ENCODE data around the gene CENPM. TPM values are rescaled to one million over a fixed set of nuclear protein-coding genes. Genes with fewer than 3 reads are reported as not detected.

Gene CENPM
- total and polyA plus RNA-seq, 4 donors: 0.58 to 2.6 (median 0.84) TPM; not detected in 1

DNA sequence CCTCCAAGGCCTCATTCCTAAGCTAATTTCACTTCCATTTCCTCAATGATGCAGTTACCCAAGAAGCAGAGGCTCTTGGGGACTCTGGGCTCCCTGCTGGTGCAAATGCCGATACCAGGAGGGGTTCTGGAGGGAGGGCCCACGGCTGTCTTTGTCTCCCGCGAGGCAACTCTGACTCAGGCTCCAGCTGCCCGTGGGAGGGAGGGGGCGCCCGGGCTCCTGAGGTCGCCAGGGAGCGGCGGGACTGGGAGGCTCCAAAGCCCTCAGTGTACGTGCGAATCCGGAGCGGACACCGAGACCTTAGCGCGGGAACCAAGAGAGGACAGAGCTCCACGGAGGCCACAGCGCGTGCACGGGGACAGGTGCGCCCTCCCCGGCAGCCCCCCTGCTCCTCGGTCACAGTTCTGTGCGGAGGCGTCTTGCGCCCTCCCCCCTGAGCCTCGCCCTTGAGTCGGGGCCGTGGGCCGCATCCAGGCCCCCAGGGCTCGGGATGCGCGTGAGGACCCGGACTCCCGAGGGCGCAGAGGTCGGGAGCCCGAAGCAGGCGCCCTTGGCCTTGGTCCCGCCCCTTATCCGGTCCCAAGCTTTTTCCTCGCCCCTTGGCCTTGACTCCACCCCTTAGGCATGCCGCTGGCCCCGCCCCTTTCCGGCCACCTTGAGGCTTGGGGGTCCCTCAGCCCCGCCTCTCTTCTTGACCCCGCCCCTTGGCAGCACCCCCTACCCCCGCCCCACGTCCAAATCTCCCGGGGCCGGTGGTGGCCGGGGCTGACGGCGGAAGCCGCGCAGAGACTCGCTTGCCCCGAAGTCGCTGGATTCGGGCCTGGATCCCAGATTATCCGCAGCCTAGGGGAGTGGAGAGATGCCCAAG, 27.4 kb downstream of the CENPM start:
- no peaks in the 10 kb centered on the region for H3K4me1 ChIP-seq (ENCODE audit: control insufficient read depth in 1 of 2, insufficient read depth in 2 of 2, low read length in 2 of 2)
- DNase-seq: peak; percentile 72 to 87
- WGBS, 2 donors: 1 to 2% methylated on average over 47 to 62 of the region's 62 CpGs
- no peaks in the 10 kb centered on the region for H3K9me3 ChIP-seq (ENCODE audit: control insufficient read depth, low read length)
- intact Hi-C loops (cut with DNase I): no loop called here
- peaks cover 0 to 1% of the 10 kb centered on the region in 2 donors for H3K27me3 ChIP-seq (ENCODE audit: control insufficient read depth in 1 of 2, insufficient read depth in 2 of 2, low read length in 1 of 2)
- H3K4me3 ChIP-seq (ENCODE audit: low read length in 2 of 2): peak overlapping the region in 1 of 2 donors; percentile 50
- ATAC-seq (ENCODE audit: low FRiP score): peak; percentile 57
- no peak overlapping the region for H3K27ac ChIP-seq (ENCODE audit: low read depth in 1 of 2, low read length in 2 of 2)
- no peaks in the 10 kb centered on the region for H3K36me3 ChIP-seq (ENCODE audit: control insufficient read depth in 1 of 2, insufficient read depth in 2 of 2, low read length in 1 of 2)

DNA sequence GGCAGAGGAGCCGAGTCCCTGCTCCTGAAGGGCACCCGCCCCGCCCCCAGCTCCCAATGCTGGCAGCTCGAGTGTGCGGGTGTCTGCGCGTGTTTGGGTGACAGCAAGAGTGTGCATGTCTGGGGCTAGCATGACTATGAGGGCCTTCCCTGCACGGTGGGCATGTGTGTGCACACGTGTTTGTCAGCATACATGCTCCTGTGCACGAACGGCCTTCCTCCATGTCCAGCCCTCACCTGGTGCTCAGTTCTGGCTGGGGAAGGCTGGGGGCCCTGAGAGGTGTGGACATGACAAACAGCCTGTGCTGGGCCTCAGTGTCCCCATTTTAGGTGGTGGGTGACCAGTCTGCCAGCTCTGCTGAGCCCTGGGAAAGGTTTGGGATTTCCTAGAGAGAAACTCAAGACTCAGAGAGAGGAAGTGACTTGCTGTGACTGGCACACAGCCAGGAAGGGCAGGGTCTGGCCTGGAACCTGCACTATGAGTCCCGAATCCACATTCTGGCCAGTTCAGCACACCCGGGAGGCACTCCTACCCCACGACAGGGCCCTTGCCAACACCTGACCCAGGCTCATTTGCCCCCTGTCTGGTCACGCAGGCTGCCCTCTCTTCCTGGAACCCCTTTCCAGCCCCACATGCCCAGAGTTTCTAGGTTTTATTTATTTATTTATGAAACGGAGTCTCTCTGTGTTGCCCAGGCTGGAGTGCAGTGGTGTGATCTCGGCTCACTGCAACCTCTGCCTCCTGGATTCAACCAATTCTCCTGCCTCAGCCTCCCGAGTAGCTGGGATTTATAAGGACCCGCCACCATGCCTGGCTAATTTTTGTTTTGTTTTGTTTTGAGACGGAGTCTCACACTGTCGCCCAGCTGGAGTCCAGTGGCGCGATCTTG, 28.8 kb downstream of the CENPM start:
- Histone ChIP-seq H3K9me3 (ENCODE audit: control insufficient read depth, low read length) (no peaks in the 10 kb centered on the region), H3K27ac (ENCODE audit: low read depth in 1 of 2, low read length in 2 of 2) (no peak overlapping the region), H3K36me3 (ENCODE audit: control insufficient read depth in 1 of 2, insufficient read depth in 2 of 2, low read length in 1 of 2) (no peaks in the 10 kb centered on the region), H3K27me3 (ENCODE audit: control insufficient read depth in 1 of 2, insufficient read depth in 2 of 2, low read length in 1 of 2) (peaks cover 0 to 1% of the 10 kb centered on the region in 2 donors), H3K4me1 (ENCODE audit: control insufficient read depth in 1 of 2, insufficient read depth in 2 of 2, low read length in 2 of 2) (no peaks in the 10 kb centered on the region), H3K4me3 (ENCODE audit: low read length in 2 of 2) (no peak overlapping the region)
- DNase-seq (peak; percentile 86), ATAC-seq (ENCODE audit: low FRiP score) (no peak)
- 44 to 46% methylated on average over 23 of the region's 23 CpGs for WGBS, 2 donors
- intact Hi-C loops (cut with DNase I): no loop called here

DNA sequence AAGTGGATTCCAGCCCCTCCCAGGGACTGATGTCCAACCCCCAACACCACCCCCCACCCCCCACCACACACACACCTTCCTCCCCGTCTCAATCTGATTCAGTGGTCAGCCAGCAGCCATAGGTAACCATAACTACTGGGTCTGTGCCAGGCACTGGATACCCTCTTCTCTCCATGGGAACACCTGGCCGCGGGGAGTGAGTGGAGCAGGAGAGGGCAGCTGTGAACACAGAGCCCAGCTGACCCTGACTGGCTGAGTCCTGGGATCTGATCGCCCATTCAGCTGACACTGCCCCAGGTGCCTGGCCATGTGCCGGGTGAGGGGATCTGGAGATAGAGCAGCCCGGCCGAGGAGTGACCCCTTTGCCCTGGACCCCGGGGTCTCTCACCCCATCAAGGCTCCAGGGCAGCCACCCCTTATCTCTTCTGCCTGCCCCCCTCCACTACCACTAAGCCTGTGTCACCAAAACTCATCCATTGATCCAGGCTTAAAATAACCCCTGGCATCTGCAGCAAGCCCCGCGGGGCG, 29.5 kb downstream of the CENPM start:
- Histone ChIP-seq H3K36me3 (ENCODE audit: control insufficient read depth in 1 of 2, insufficient read depth in 2 of 2, low read length in 1 of 2) (no peaks in the 10 kb centered on the region), H3K27ac (ENCODE audit: low read depth in 1 of 2, low read length in 2 of 2) (no peak overlapping the region), H3K9me3 (ENCODE audit: control insufficient read depth, low read length) (no peaks in the 10 kb centered on the region), H3K27me3 (ENCODE audit: control insufficient read depth in 1 of 2, insufficient read depth in 2 of 2, low read length in 1 of 2) (peaks cover 0 to 1% of the 10 kb centered on the region in 2 donors), H3K4me3 (ENCODE audit: low read length in 2 of 2) (no peak overlapping the region), H3K4me1 (ENCODE audit: control insufficient read depth in 1 of 2, insufficient read depth in 2 of 2, low read length in 2 of 2) (no peaks in the 10 kb centered on the region)
- intact Hi-C loops (cut with DNase I): no loop called here
- DNase-seq: no peak
- WGBS, 2 donors: 63% methylated on average over 11 of the region's 11 CpGs
- ATAC-seq (ENCODE audit: low FRiP score): no peak

DNA sequence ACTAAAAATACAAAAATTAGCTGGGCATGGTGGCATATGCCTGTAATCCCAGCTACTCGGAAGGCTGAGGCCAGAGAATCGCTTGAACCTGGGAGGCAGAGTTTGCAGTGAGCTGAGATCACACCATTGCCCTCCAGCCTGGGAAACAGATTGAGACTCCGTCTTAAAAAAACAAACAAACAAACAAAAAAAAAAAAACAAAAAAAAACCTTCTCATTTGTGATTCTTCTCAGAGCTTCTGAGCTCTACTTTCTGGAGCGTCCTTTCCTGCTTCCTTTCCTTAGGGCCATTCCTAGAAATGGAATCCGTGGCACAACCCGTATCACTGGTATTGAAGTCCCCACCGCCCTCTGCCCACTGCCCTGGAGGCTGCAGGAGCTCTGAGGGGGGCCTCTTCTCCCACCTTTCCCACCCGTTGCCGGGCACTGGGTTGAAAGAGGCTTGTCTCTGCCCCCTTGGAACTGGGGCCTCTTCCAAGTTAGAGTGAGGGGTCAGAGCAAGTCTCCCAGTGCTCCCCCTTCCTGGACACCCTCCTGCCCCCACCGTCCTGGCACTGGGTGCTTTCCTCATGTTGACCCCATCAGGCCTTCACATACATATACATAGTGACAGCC, 30.1 kb downstream of the CENPM start:
- DNase-seq (no peak), ATAC-seq (ENCODE audit: low FRiP score) (no peak)
- Histone ChIP-seq H3K9me3 (ENCODE audit: control insufficient read depth, low read length) (no peaks in the 10 kb centered on the region), H3K27ac (ENCODE audit: low read depth in 1 of 2, low read length in 2 of 2) (no peak overlapping the region), H3K27me3 (ENCODE audit: control insufficient read depth in 1 of 2, insufficient read depth in 2 of 2, low read length in 1 of 2) (peaks cover 0 to 1% of the 10 kb centered on the region in 2 donors), H3K4me3 (ENCODE audit: low read length in 2 of 2) (no peak overlapping the region), H3K36me3 (ENCODE audit: control insufficient read depth in 1 of 2, insufficient read depth in 2 of 2, low read length in 1 of 2) (no peaks in the 10 kb centered on the region), H3K4me1 (ENCODE audit: control insufficient read depth in 1 of 2, insufficient read depth in 2 of 2, low read length in 2 of 2) (no peaks in the 10 kb centered on the region)
- 69% methylated on average over 10 of the region's 10 CpGs for WGBS, 2 donors
- intact Hi-C loops (cut with DNase I): no loop called here

DNA sequence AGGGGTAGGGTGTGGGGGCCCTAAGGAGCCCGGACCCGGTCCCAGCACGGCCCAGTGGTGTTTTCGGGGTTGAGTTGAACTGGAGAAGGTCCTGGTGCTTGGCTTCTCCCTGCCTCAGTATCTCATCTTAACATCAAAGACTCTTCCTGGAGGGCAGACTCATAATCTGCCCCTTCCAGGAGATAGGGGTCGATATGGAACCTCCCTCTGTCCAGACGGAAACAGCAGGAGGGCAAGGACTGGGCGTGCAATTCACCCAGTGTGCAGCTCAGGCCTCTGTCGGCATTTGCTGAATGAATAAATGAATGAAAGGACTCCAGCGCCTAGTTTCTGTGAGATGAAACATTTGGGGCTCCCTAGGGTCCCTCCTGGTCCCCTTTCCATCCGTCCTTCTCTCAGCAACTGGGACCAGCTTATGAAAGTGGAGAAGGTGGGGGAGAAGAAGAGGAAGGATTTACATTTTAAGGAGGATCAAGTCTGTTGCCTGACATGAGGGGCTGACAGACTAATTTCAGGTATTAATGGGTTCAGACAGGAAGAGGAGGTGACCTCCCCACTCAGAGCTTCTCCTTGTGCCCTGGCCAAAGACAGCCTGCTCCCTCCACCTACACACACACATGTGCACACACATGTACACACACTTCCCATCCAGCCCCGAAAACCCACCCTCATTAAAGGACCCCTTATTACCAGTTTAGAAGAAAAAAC, 31.0 kb downstream of the CENPM start:
- Histone ChIP-seq H3K9me3 (ENCODE audit: control insufficient read depth, low read length) (no peaks in the 10 kb centered on the region), H3K27ac (ENCODE audit: low read depth in 1 of 2, low read length in 2 of 2) (no peak overlapping the region), H3K4me3 (ENCODE audit: low read length in 2 of 2) (no peak overlapping the region), H3K36me3 (ENCODE audit: control insufficient read depth in 1 of 2, insufficient read depth in 2 of 2, low read length in 1 of 2) (no peaks in the 10 kb centered on the region), H3K4me1 (ENCODE audit: control insufficient read depth in 1 of 2, insufficient read depth in 2 of 2, low read length in 2 of 2) (no peaks in the 10 kb centered on the region), H3K27me3 (ENCODE audit: control insufficient read depth in 1 of 2, insufficient read depth in 2 of 2, low read length in 1 of 2) (peaks cover 0 to 1% of the 10 kb centered on the region in 2 donors)
- ATAC-seq (ENCODE audit: low FRiP score) (no peak), DNase-seq (no peak)
- intact Hi-C loops (cut with DNase I): no loop called here
- 65 to 66% methylated on average over 11 of the region's 11 CpGs for WGBS, 2 donors

DNA sequence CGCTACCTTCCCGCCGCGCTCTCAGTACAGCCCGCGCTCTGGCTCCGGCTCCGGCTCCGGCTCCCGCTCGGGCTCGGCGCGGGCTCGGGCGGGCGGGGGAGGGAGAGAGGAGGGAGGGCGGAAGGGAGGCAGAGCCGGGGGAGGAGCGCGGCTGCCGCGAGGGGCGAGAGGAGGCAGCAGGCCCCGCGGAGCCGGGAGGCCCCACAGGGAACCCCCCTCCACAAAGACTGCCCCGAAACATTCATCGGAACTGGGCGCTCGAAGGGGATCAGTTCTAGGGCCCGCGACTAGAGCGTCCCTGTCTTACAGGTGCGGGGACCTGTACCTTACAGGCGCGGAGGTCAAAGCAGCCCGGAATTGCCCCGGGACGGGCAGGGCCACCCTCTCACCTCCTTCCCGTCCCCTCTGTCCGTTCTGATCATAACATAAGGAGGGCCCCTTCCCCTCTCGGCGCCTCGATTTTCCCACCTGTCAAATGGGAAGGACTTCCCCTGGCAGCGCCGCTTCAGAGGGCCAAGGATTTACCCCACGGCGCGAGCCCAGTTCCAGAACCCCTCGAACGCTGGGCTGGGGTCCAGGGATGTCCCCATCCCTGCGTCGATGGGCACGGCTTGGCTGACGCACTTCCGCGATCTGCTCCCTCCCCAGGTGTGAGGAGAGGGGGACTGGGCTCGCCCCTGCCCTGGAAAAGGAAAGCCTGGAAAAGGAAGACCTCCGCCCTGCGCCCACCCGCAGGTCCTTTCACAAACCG, 31.7 kb downstream of the CENPM start, which contains the start of gene SHISA8:
Gene SHISA8, minus strand, starts transcription at position 40 of the 751 bp plus-strand sequence. CDS start 407 bp downstream, outside the sequence.
- H3K4me1 ChIP-seq (ENCODE audit: control insufficient read depth in 1 of 2, insufficient read depth in 2 of 2, low read length in 2 of 2): no peaks in the 10 kb centered on the region
- H3K36me3 ChIP-seq (ENCODE audit: control insufficient read depth in 1 of 2, insufficient read depth in 2 of 2, low read length in 1 of 2): no peaks in the 10 kb centered on the region
- H3K27ac ChIP-seq (ENCODE audit: low read depth in 1 of 2, low read length in 2 of 2): no peak within 1 kb of the TSS
- DNase-seq: peak in 1 of 2 donors; percentile 87
- WGBS, 2 donors: 6 to 9% methylated on average over 52 to 63 of the region's 63 CpGs
- no peak for ATAC-seq (ENCODE audit: low FRiP score)
- H3K27me3 ChIP-seq (ENCODE audit: control insufficient read depth in 1 of 2, insufficient read depth in 2 of 2, low read length in 1 of 2): peaks cover 0 to 1% of the 10 kb centered on the region in 2 donors
- intact Hi-C loops (cut with DNase I): no loop called here
- H3K4me3 ChIP-seq (ENCODE audit: low read length in 2 of 2): peak within 1 kb of the TSS in 1 of 2 donors; percentile 9
- no peaks in the 10 kb centered on the region for H3K9me3 ChIP-seq (ENCODE audit: control insufficient read depth, low read length)

DNA sequence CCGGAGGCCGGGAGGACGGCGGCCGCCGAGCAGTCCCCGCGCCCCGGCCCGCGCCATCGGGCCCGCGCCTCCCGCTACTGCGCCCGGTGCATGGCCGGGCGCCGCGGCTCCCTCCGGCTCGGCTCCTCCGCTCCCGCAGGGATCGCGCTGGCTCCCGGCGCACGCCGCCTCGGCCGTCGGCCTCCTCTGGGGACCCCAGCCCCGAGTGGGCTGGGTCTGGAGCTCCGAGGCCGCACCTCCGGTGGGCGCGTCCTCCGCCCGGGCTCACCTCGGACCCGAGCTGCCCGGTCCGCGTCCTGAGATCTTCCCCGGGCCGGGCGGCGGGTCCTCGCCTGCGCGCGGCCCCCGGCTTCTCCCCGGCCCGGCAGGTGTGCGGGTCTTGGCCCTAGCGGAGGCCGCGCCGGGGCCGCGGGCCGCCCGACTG, 32.3 kb downstream of the CENPM start:
- H3K4me3 ChIP-seq (ENCODE audit: low read length in 2 of 2): peak overlapping the region in 1 of 2 donors; percentile 9
- ATAC-seq (ENCODE audit: low FRiP score): no peak
- H3K9me3 ChIP-seq (ENCODE audit: control insufficient read depth, low read length): no peaks in the 10 kb centered on the region
- peaks cover 0 to 1% of the 10 kb centered on the region in 2 donors for H3K27me3 ChIP-seq (ENCODE audit: control insufficient read depth in 1 of 2, insufficient read depth in 2 of 2, low read length in 1 of 2)
- no peak overlapping the region for H3K27ac ChIP-seq (ENCODE audit: low read depth in 1 of 2, low read length in 2 of 2)
- 1% methylated on average over 31 to 67 of the region's 67 CpGs for WGBS, 2 donors
- H3K4me1 ChIP-seq (ENCODE audit: control insufficient read depth in 1 of 2, insufficient read depth in 2 of 2, low read length in 2 of 2): no peaks in the 10 kb centered on the region
- intact Hi-C loops (cut with DNase I): no loop called here
- H3K36me3 ChIP-seq (ENCODE audit: control insufficient read depth in 1 of 2, insufficient read depth in 2 of 2, low read length in 1 of 2): no peaks in the 10 kb centered on the region
- DNase-seq: no peak
